Measurements from ENCODE around the gene CRTC3. TPM values are rescaled to one million over a fixed set of nuclear protein-coding genes. Genes with fewer than 3 reads are reported as not detected.
"Not testable (repeated sequence)": the region's sequence is repeated elsewhere in the genome, so short reads cannot be mapped to it uniquely, and the experiment has no call there.

CRTC3 gene
- total RNA-seq, 1 donor = 58.2 TPM

GRCh38 chr15:90625037-90625436 lies 95.3 kb downstream of the CRTC3 start:
- H3K4me1 ChIP-seq (ENCODE audit: insufficient read depth, low read length) = peaks cover 9% of the 10 kb centered on the region
- H3K27me3 ChIP-seq (ENCODE audit: insufficient read depth, low read length) = no peaks in the 10 kb centered on the region
- no peak overlapping the region for H3K4me3 ChIP-seq (ENCODE audit: low read length)
- no peaks in the 10 kb centered on the region for H3K9me3 ChIP-seq (ENCODE audit: low read depth, low read length)

DNA sequence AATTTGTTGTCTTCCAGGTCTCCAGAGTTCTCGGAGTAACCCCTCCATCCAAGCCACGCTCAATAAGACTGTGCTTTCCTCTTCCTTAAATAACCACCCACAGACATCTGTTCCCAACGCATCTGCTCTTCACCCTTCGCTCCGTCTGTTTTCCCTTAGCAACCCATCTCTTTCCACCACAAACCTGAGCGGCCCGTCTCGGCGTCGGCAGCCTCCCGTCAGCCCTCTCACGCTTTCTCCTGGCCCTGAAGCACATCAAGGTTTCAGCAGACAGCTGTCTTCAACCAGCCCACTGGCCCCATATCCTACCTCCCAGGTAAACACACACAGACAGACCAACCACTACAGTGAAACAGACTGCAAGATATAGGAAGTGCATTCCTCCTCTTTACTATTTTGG lies 99.5 kb downstream of the CRTC3 start:
- no peaks in the 10 kb centered on the region for H3K4me1 ChIP-seq (ENCODE audit: insufficient read depth, low read length)
- no peaks in the 10 kb centered on the region for H3K27me3 ChIP-seq (ENCODE audit: insufficient read depth, low read length)
- H3K4me3 ChIP-seq (ENCODE audit: low read length) = no peak overlapping the region
- no peaks in the 10 kb centered on the region for H3K9me3 ChIP-seq (ENCODE audit: low read depth, low read length)

DNA sequence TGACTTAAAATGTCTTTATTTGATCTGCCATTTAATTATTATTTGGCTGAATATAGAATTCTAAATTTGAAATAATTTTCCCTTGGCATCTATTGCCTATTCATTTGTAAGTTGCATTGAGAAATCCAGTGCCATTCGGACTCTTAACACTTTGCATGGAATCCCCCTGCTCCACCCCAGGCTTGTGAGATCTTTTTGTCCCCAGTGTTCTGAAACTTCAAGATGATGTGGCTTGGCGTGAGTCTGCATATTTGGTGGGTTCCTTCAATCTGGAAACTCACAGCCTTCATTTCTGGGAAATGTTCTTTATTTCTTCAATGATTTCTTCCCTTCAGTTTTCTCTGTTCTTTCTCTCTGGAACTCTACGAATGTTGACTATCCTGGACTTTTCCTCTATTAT lies 103.6 kb downstream of the CRTC3 start:
- no peaks in the 10 kb centered on the region for H3K9me3 ChIP-seq (ENCODE audit: low read depth, low read length)
- H3K27me3 ChIP-seq (ENCODE audit: insufficient read depth, low read length) = no peaks in the 10 kb centered on the region
- no peaks in the 10 kb centered on the region for H3K4me1 ChIP-seq (ENCODE audit: insufficient read depth, low read length)
- H3K4me3 ChIP-seq (ENCODE audit: low read length) = no peak overlapping the region

DNA sequence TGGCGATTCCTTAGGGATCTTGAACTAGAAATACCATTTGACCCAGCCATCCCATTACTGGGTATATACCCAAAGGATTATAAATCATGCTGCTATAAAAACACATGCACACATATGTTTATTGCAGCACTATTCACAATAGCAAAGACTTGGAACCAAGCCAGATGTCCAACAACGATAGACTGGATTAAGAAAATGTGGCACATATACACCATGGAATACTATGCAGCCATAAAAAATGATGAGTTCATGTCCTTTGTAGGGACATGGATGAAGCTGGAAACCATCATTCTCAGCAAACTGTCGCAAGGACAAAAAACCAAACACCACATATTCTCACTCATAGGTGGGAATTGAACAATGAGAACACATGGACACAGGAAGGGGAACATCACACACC lies 107.3 kb downstream of the CRTC3 start:
- not testable (repeated sequence) for H3K27me3 ChIP-seq (ENCODE audit: insufficient read depth, low read length); H3K9me3 ChIP-seq (ENCODE audit: low read depth, low read length); H3K4me3 ChIP-seq (ENCODE audit: low read length); H3K4me1 ChIP-seq (ENCODE audit: insufficient read depth, low read length)

- Histone ChIP-seq H3K27me3 (ENCODE audit: insufficient read depth, low read length) (no peaks in the 10 kb centered on the region), H3K9me3 (ENCODE audit: low read depth, low read length) (no peaks in the 10 kb centered on the region), H3K4me3 (ENCODE audit: low read length) (no peak overlapping the region)
Measured at GRCh38 chr15:90637693-90638092, 108.0 kb downstream of the CRTC3 start.

GRCh38 chr15:90638201-90638691 lies 108.5 kb downstream of the CRTC3 start:
- H3K27me3 ChIP-seq (ENCODE audit: insufficient read depth, low read length) = no peaks in the 10 kb centered on the region
- H3K4me1 ChIP-seq (ENCODE audit: insufficient read depth, low read length) = peaks cover 6% of the 10 kb centered on the region
- H3K4me3 ChIP-seq (ENCODE audit: low read length) = no peak overlapping the region
- H3K9me3 ChIP-seq (ENCODE audit: low read depth, low read length) = no peaks in the 10 kb centered on the region

More at GRCh38 chr15:90637693-90638092, 108.0 kb downstream of the CRTC3 start:
- peaks cover 6% of the 10 kb centered on the region for H3K4me1 ChIP-seq (ENCODE audit: insufficient read depth, low read length)

DNA sequence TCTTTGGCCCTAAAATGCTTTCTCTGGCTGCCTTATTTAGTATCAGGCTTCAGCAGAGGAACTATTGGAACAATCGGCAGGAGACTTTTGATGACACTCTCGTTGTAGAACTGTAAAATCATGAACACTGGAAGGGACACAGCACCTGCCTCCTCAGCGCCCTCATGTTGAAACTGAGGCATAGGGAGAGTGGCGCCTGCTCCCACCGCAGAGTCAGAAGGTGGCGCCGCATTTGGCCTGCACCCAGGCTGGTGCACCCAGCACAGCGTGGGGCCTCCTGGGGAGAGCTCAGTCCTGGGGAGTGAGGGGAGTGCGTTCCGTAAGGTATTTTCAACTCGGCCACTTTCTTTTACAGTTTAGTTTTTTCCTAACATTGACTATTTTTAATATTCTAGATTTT lies 109.2 kb downstream of the CRTC3 start:
- H3K27me3 ChIP-seq (ENCODE audit: insufficient read depth, low read length) = no peaks in the 10 kb centered on the region
- no peak overlapping the region for H3K4me3 ChIP-seq (ENCODE audit: low read length)
- H3K9me3 ChIP-seq (ENCODE audit: low read depth, low read length) = no peaks in the 10 kb centered on the region
- peaks cover 6% of the 10 kb centered on the region for H3K4me1 ChIP-seq (ENCODE audit: insufficient read depth, low read length)

GRCh38 chr15:90640862-90641261 lies 111.1 kb downstream of the CRTC3 start:
- H3K27me3 ChIP-seq (ENCODE audit: insufficient read depth, low read length) = no peaks in the 10 kb centered on the region

DNA sequence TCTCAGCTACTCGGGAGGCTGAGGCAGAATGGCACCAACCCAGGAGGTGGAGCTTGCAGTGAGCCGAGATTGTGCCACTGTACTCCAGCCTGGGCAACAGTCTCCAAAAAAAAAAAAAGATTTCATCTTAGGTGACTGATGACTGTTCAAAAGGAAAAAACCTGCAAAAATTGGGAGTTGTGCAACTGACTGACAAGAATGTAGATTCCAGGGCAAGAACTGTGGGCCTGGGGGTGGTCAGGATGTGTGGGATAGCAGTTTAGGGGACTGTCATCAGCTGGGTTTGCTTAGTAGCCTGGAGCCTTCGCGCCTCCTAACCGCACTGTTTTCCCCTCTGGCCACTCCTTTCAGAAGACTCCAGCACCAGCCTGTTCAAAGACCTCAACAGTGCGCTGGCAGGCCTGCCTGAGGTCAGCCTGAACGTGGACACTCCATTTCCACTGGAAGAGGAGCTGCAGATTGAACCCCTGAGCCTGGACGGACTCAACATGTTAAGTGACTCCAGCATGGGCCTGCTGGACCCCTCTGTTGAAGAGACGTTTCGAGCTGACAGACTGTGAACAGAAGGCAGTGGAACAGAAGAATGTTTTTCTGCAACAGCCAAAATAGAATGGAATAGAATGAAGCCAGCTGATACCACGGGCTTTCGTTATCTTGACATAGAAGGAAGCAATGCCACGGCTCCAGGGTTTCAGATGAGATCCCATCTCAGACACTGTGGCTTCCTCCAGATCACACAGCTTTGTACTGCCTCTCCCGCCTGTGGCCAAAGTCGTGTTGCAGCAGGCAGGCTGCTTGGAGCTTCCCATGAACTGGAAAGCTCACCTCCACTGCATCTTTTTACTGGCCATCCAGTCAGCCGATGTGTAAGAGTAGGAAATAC lies 112.1 kb downstream of the CRTC3 start:
- Histone ChIP-seq H3K27me3 (ENCODE audit: insufficient read depth, low read length) (no peaks in the 10 kb centered on the region), H3K4me3 (ENCODE audit: low read length) (no peak overlapping the region), H3K9me3 (ENCODE audit: low read depth, low read length) (no peaks in the 10 kb centered on the region), H3K4me1 (ENCODE audit: insufficient read depth, low read length) (peaks cover 6% of the 10 kb centered on the region)

More at GRCh38 chr15:90640862-90641261, 111.1 kb downstream of the CRTC3 start:
- no peak overlapping the region for H3K4me3 ChIP-seq (ENCODE audit: low read length)
- no peaks in the 10 kb centered on the region for H3K9me3 ChIP-seq (ENCODE audit: low read depth, low read length)
- peaks cover 6% of the 10 kb centered on the region for H3K4me1 ChIP-seq (ENCODE audit: insufficient read depth, low read length)

GRCh38 chr15:90642464-90643300 lies 113.0 kb downstream of the CRTC3 start:
- H3K27me3 ChIP-seq (ENCODE audit: insufficient read depth, low read length) = no peaks in the 10 kb centered on the region
- H3K4me1 ChIP-seq (ENCODE audit: insufficient read depth, low read length) = peaks cover 8% of the 10 kb centered on the region
- no peaks in the 10 kb centered on the region for H3K9me3 ChIP-seq (ENCODE audit: low read depth, low read length)
- H3K4me3 ChIP-seq (ENCODE audit: low read length) = no peak overlapping the region

GRCh38 chr15:90643301-90643632 lies 113.5 kb downstream of the CRTC3 start:
- H3K9me3 ChIP-seq (ENCODE audit: low read depth, low read length) = no peaks in the 10 kb centered on the region
- H3K4me1 ChIP-seq (ENCODE audit: insufficient read depth, low read length) = peaks cover 13% of the 10 kb centered on the region
- no peaks in the 10 kb centered on the region for H3K27me3 ChIP-seq (ENCODE audit: insufficient read depth, low read length)

DNA sequence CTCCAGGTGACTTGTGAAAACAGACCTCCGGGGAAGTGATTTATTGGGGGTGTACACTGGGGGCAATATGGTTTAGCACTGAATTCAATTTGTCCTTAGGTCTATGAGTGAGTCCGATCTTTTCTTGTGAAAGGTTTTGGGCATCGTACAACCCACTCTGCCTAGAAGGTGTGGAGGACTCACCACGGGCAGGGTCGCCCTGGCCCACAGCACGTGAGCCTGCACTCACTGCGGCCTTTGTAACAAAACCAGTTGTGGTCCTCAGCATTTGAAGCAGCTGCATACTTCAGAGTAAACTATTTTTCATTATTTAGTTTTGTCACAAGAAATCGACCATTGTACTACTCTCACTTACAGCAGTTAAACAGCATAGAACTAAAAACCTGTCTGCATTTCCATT lies 114.8 kb downstream of the CRTC3 start:
- Histone ChIP-seq H3K27me3 (ENCODE audit: insufficient read depth, low read length) (no peaks in the 10 kb centered on the region), H3K4me3 (ENCODE audit: low read length) (no peak overlapping the region), H3K4me1 (ENCODE audit: insufficient read depth, low read length) (peaks cover 26% of the 10 kb centered on the region), H3K9me3 (ENCODE audit: low read depth, low read length) (no peaks in the 10 kb centered on the region)

More at GRCh38 chr15:90643301-90643632, 113.5 kb downstream of the CRTC3 start:
- no peak overlapping the region for H3K4me3 ChIP-seq (ENCODE audit: low read length)

DNA sequence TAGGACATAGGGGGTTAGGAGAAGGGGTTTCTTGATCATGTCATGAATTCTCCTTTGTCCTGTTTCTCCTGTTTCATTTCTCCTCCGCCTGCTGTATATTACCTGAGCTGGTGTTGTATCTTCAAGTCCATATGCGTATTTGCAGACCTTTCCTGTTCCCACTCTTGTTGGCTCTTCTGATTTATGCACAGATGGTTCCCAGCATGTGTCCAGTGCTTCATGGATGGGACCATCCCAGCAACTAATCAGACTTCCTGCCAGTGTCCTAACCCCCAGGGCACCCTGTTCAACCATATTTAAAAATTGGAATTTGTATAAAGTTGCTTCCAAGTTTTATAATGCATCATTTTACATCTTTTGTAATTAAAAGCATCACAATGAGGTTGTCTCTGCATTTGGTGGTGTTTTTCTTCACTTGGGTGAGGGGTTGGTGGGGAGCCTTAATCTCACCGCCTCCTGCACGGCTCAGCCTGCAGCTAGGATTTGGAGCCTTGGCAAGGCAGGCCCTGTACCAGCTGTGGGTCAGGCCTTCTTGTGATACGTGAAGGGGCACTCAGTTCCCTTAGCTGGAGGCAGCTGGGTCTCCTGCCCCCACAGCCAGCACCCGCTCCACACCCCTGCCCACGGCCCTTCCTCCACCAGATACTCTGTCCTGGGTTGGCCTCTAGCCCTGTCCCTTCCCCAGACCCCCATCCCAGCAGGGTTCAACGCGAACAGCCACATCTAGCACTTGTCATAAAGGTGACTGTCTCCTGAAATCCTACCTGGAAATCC lies 115.4 kb downstream of the CRTC3 start:
- H3K4me3 ChIP-seq (ENCODE audit: low read length) = no peak overlapping the region
- H3K9me3 ChIP-seq (ENCODE audit: low read depth, low read length) = no peaks in the 10 kb centered on the region
- H3K4me1 ChIP-seq (ENCODE audit: insufficient read depth, low read length) = peaks cover 31% of the 10 kb centered on the region
- H3K27me3 ChIP-seq (ENCODE audit: insufficient read depth, low read length) = no peaks in the 10 kb centered on the region

DNA sequence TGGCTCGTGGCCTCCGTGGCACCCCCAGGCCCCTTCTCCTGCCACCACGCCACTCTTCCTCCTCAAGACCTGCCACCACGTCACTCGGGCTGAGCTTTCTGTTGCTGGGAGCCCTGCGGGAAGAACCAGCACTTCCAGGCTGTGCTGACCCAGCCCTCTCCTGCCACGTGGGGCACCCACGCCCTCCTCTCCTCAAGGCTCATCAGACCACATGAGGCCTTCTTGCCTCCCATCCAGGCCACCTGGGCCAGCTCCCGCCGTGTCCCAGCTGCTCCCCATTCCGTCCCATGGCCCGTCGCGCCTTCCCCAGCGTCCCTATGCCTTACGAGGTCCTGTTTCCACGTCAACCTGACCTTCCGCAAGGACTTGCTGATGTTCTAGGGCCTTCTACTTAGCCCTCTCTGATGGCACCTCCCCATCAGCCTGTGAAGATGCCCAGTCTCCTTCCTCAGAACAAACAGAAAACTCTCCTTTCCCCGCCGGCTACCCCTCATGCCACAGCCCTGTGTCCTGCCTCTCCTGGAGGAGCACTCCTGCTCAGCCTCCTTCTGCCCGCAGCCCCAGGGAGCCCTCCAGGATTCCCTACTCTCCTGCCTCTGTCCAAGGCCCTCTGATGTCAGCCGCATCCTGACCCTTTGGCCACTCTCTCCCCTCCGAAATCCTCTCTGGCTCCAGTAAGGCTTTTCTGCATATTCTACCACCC lies 116.3 kb downstream of the CRTC3 start:
- no peak overlapping the region for H3K4me3 ChIP-seq (ENCODE audit: low read length)
- H3K4me1 ChIP-seq (ENCODE audit: insufficient read depth, low read length) = peaks cover 32% of the 10 kb centered on the region
- H3K9me3 ChIP-seq (ENCODE audit: low read depth, low read length) = no peaks in the 10 kb centered on the region
- H3K27me3 ChIP-seq (ENCODE audit: insufficient read depth, low read length) = no peaks in the 10 kb centered on the region

All from mononuclear cell (primary cell).